Suppressor macrophage treated with lipopolysaccharide for 1 hour (primary cell): ENCODE results near the gene ARHGEF17.

Experiments
- DNase-seq, 3 donors: peaks; one replicate each; pipeline ENCODE4 v3.0.0-alpha.2; 2020 to 2022

The ARHGEF17 gene

DNA sequence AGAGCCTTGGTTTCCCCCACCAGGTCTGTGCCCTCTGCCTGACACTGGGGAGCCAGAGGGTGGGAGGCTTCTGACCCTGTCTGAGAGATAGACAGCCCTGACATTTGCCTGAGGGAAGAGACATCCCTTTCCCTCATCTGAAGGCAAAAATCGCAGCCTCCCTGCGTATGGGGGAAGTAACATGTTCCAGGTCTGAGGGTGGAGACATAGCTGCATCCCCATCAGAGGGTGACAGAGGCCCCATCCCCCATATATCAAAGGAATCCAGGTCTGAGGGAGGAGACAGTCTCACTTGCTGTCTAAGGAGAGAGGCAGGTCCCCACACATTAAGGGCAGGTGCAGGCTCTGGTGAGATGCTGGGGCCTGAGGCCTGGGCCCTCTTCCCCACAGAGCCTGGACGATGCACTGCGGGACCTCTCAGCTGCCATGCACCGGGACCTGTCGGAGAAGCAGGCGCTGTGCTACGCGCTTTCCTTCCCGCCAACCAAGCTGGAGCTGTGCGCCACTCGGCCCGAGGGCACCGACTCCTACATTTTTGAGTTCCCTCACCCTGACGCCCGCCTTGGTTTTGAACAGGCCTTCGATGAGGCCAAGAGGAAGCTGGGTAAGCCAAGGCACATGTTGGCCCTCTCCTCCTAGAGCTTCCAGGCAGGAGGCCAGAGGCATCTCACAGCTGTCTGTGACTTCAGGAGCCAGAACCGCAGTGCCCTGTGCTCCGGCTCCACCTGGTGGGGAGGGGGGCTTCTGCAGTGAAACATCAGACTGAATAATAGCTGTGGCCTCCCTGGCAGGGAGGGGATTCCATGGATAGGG is 52.1 kb downstream of the ARHGEF17 start:
- peak in 2 of 3 donors; percentile 17 to 41 for DNase-seq

DNA sequence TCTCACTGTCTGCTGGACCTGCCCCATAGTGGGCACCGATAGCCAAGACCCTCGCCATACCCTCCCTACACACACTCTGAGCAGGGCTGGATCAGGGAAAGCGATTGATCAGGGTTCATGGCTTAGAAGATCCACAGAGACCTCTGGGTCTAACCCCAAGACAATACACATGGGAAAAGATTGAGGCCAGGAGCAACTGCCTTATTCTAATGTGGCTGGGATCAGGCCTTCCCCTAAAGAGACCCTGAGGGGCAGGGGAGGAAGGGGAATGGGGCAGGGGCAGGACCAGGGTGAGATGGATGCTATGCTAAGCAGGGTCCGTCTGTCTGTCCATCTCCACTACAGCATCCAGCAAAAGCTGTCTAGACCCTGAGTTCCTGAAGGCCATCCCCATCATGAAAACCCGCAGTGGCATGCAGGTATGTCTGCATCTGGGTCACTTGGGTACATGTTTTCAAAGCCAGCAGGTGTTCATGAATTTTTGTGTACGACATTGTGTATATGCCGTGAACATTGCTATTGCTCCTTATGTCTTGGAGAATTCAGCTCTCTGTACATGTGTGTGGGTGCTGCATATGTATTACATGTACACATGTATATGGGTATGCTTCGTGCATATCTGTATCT is 52.8 kb downstream of the ARHGEF17 start:
- DNase-seq: no peak

DNA sequence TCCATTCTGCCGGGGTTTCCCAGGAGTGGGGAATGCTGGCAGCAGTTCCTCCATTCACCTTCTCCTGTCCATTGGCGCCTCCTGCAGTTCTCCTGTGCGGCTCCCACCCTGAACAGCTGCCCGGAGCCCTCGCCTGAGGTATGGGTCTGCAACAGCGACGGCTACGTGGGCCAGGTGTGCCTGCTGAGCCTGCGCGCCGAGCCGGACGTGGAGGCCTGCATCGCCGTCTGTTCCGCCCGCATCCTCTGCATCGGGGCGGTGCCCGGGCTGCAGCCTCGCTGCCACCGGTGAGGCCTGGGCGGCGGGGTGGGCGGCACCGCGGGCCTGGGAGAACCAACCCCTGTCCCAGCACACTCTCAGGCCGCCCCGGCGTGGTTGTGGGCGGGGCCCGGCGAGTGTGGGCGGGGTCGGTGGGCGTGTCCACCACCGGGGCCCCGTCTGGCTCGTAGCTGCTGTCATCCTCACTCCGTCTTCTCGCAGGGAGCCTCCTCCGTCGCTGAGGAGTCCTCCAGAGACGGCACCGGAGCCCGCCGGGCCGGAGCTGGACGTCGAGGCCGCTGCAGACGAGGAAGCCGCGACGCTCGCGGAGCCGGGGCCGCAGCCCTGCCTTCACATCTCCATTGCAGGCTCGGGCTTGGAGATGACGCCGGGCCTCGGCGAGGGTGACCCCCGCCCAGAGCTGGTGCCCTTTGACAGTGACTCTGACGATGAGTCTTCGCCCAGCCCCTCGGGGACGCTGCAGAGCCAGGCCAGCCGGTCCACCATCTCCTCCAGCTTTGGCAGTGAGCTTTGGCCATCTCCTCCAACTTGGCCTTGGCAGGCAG is 54.1 kb downstream of the ARHGEF17 start:
- DNase-seq: peak in 1 of 3 donors; percentile 30

DNA sequence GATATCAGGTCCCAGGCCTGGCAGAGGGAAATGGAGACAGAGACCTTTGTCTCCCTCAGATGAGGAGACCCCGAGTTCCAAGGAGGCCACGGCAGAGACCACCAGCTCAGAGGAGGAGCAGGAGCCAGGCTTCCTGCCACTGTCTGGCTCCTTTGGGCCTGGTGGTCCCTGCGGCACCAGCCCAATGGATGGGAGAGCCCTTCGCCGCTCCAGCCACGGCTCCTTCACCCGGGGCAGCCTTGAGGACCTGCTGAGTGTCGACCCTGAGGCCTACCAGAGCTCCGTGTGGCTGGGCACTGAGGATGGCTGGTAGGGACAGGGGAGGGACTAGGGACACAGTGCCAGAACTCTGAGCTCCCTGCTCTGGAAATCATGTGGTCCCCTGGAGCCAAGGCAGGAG is 55.1 kb downstream of the ARHGEF17 start:
- no peak for DNase-seq

DNA sequence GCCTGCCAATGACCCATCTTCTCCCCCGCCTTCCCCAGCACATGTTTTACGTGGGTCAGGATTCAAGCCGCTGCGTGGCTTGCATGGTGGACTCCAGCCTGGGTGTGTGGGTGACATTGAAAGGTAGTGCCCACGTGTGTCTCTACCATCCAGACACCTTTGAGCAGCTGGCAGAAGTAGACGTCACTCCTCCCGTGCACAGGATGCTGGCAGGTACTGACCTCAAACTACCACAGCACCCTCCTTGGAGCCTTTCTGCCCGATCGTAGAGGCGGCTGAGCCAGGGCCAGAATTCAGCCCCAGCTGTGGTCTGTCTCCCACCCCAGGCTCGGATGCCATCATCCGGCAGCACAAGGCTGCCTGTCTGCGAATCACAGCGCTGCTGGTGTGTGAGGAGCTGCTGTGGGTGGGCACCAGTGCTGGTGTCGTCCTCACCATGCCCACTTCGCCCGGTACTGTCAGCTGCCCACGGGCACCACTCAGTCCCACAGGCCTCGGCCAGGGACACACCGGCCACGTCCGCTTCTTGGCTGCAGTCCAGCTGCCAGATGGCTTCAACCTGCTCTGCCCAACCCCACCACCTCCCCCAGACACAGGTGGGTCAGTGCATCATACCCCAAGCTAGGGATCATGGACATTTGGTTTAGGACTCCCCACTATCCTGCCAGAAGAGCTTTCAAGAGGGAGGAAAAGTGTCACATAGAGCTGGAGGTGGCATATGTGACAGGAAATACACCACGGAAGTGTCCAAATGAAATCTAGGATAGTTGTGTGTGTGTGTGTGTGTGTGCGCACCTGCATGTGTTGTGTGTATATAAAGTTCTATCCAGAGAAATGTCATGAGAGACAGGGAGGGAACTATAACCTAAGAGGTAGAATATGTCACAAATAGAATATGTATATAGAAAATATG is 57.5 kb downstream of the ARHGEF17 start:
- no peak for DNase-seq

DNA sequence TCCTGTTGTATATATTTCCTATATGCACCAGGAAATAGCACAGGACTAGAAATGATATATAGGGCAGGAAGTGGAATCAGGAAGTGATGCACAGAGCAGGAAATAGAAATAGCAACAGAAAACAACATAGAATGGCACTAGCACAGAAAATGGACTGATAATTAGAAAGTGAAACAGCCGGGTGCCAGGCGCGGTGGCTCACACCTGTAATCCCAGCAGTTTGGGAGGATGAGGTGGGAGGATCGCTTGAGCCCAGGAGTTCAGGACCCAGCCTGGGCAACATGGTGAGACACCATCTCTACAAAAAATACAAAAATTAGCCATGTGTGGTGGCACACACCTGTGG is 58.2 kb downstream of the ARHGEF17 start:
- DNase-seq: peak in 1 of 3 donors; percentile 21

DNA sequence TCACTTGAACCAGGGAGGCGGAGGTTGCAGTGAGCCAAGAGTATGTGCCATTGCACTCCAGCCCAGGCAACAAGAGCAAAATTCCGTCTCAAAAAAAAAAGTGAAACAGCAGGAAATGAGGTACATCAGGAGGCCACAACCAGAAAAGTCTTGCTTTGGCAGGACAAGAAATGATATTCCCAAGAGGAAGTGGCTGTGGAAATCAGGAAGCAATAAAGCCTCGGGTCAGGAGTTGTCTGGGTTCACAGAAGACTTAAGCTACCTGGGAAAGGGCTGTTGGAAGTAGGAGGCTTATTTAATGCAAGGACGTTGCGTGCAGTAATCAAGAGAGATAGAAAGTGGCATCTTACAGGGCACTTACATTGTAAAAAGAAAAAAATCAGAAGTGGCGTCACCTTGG is 58.9 kb downstream of the ARHGEF17 start:
- no peak for DNase-seq

DNA sequence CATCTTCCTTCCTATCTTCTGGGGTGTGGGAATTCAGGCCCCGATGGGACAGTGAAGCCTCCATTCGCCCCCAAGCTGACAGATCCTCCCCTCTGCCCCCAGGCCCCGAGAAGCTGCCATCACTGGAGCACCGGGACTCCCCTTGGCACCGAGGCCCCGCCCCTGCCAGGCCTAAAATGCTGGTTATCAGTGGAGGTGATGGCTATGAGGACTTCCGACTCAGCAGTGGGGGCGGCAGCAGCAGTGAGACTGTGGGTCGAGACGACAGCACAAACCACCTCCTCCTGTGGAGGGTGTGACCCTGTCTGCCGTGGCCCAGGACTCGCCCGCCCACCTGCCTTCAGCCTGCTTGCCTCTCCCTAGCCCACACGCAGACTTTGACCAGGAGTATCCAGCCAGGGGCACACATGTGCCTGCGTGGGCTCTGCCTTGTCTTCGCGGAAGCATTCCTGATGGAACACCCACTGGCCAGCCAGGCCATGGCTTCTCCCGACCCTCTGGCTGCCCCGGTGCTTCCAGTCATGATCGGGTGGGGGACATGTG is 59.5 kb downstream of the ARHGEF17 start:
- peak in 2 of 3 donors; percentile 31 to 43 for DNase-seq

DNA sequence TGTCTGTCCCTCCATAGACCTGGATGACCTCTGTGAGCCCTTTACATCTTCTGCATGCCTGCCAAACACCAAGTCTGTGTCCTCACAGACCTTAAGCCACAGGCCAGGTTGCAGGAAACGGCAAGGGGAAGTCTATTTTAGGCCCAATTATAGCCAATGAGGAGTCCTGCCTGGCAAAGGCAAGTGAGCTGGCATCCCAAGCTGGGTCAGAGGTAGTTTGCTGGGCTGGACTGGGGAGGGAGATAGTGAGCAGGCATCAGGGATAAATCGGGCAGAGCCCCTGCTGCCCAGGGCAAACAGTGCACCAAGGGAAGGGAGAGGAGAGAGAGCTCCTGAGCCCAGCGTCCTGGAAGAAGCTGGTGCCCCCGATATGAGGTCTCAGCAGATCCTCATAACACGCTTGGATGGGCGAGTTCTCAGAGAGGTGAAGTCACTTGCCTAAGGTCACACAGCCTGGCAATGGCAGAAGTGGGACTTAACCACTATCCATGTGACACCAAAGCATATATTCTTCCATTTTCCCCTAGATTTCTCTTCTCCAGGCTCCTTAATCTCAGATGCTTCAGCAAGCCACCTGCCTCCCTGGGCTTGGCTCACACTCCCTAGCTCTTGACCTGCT is 64.4 kb downstream of the ARHGEF17 start:
- DNase-seq: peak; percentile 38 to 48 (median 45)

DNA sequence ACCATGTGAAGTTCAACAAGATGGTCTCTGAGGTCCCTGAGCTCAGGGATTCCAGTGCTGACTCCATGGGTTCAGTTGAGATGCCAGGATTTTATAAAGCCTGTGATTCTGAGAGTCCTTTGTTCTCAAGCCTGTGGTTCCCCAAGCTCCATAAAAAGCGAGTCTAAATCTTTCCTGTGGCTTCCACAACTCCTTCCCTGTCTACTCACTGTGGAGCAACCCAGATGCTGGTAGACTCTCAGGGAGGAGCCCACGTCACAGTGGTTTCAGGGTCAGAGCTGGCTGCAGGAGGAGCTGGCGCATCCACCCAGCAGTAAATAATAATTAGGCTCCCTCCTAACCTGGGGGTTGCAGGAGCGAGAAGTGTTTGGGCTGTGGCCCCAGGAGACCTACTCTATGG is 66.1 kb downstream of the ARHGEF17 start:
- DNase-seq: no peak

DNA sequence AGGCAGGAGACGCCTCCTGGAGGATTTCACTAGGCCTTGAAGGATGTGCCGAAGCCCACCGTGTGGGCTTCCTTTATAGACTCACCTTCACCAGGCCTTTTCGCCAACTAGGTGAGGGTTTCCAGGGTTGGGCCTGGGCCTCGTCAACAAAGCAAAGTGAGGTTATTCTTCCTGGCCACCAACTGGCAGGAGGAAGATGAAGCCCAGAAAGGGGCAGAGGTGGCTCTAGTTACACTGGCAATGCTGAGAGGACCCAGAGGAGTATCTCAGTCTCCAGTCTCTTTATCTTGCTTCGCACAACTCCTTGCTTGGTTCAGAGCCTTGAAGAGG is 67.7 kb downstream of the ARHGEF17 start:
- DNase-seq: no peak

DNA sequence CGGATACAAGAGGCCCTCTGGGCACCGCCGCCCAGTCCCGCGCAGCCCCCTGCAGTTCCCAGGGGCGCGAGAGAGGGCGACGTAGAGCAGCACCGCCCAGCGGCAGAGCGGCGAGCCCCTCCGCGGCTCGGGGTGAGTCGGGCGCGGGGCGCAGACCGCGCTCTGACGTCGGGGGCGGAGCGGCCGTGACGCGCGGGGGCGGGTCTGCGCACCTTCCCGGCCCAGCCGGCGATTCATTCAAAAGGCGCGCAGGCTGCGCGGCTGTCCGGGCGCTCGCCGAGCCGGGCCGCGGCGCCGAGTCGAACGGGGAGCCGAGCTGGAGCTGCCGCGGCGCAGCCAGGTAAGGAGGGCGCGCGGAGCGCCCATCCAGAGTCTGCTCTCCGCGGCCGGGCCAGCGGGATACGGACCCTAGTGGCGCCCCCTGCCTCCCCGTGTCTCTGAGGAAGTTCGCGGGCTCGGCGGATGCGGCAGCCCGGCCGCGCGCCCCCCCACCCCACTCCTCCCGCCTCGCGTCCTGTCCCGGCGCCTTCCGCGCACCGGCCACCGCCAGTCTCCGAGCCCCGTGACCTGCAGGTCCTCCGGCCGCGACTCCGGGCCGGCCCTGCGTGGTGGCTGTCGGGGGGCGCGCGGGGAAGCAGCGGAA is 68.2 kb downstream of the ARHGEF17 start, which contains the start of gene RELT:
RELT (plus strand) TSS at position 240 of the 643 bp plus-strand sequence. CDS start 12,738 bp downstream, outside the sequence.
- DNase-seq: peak; percentile 95 to 99 (median 98)

DNA sequence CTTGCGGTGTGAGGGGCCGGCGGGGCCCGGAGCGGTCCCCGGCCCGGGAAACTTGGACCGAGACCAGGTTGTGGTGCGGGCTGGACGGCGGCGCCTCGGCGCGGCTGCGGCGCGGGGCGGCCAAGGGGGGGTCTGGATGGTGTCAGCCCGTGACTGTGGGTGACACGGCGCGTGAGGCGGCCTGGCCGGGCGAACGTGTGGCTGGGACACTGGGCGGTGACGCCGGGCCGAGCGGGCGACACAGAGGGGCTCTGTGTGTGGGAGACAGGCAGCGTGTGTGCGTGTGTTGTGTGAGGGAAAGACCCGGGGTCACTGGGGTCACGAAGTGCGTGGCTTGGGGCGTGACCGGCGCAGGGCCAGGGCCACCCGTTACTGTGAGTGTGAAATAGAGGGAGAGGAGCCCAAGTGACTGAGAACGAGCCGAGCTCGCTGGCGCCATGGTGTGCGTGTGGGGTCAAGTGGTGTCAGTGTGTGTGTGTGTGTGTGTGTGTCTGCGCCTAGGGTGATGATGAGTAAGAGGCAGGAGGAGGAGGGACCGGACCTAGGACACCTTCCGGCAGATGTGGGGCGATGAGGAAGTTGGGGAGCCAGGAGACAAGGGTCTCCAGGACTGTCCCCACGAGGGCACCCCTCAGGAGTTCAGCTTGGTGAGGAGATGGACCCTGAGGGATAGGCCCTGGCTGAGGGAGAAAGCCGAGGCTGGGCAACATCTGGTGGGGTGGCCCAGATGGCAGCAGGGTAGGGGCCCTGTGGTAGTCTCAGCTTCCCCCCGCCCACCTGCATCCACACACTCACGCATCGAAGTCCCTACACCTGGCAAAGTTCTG is 68.9 kb downstream of the ARHGEF17 start:
- peak; percentile 85 to 90 (median 89) for DNase-seq

DNA sequence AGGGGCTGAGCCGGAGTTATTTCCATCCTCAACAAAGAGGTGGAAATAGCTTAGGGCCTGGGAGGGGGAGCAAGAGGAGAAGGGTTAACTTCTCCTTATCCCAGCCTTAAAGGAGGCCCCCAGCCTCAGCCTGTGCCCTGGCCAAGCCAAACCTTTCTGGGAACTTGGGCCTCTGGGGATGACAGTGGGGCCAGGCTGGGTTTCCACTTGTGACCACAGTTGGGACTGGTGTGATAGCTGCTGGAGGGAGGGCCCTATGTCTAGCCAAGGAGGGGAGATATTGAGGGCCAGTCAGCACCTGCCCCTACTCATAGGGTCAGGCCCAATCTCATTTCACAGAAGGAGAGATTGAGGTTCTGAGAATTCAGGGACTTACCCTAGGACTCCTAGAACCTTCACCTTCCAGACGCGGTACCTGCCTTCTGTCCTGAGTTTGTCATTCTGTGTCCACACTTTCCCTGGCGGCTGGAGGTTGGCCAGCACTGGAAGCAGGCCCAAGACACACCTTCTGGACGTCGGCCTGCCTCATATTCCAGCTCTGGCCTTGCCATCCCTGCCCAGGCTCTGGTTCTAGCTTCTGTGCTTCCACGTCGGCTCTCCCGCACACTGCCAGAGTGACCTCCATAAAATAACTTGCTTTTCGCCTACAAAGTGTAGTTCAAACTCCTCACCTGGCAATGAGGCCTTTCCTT is 71.3 kb downstream of the ARHGEF17 start:
- DNase-seq: no peak

DNA sequence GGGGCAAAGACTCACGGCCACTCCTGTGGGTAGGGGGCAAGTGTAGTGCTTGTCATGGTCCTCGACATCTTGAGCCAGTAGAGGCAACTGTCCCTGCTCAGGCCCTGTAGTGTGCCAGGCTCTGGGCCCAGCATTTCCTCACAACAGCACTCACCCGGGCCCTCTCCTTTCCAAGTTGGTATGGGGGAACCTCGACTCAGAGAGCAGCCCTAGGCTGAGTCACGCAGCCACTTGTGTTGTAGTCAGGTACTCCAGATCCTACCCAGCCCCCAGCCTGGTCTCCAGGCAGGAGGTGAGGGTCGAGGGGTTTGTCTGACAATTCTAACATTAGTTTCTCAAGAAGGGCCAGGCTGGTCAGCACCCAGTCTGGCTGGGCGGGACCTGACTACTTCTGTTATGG is 72.3 kb downstream of the ARHGEF17 start:
- peak; percentile 55 to 60 (median 55) for DNase-seq

DNA sequence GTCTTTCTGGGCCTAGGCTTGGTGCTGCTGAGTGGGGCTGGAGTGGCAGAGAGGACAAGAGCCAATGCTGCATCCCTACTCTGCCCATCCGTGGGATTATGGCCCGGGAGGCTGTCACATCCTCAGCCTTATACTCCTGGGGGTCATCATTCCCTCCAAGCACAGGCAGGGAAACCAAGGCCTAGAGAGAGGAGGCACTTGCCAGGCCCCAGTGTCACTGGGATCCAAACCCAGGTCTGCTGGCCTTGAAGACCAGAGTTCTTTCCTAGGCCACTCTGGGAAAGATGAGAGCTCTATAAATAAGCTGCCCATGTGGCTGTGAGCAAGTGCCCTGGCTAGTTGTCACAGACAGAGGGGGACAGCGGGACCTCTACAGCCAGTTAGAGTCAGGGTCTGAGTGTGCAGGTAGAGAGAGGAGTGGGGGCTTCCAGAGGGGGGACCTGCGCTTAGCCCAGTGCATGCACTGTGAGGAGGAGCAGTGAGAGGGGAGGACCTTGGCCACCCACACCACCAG is 72.9 kb downstream of the ARHGEF17 start:
- DNase-seq: no peak

DNA sequence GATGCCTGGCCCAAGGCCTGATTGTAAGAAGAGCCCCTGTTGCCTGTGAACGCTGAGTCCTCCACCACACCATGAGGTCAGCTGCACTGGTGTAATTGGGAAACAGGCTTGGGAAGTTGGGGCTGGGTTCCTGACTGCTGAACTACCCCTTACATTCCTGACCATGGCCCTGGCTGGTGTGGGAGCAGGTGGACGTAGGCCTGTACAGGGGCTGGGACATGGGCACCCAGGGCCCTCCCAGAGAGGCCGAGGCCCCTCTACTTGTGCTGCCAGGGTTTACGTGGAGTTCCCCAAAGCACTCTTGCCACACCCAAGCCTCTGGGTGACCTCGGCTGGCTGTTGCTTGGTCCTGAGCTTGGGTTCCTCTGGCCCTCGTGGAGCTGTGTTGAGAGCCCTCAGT is 73.5 kb downstream of the ARHGEF17 start:
- peak; percentile 64 to 73 (median 71) for DNase-seq

DNA sequence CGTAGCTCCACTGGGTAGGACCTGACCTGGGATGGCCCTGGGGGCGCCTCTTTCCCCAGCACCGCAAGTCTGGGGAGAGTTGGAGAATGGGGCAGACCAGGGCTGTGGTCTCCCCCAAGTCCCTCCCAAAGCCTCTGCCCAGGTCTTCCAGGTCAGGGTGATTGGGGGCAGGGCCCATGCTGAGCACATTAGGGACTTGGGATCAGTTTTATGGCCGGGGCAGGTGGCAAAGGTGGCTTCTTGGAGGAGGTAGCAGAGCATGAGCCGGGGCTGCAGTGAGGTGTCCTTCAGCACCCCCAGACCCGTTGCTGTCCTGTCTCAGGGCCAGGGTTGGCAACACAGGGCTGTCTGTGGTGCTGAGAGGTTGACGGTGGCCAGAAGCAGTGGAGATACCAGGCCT is 74.1 kb downstream of the ARHGEF17 start:
- no peak for DNase-seq

DNA sequence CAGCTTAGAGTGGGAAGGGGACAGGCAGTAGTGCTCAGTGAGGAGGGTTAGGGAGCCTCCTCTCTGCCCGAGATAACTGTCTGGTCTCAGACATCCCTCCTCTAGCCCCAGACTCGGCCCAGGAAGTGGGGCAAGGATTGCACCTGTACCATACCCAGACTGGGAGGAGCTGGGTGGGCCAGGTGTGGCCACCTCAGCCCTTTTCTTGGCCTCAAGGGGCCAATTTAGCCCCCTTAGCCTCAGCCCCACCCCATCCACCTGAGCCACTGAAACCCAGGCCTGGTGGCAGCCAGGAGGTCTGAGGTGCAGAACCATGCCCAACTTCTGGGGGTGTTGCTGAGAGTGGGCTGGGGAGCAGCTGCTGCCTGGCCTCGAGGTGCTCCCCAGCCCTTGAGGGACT is 74.7 kb downstream of the ARHGEF17 start:
- no peak for DNase-seq
